Pulmonary artery endothelial cell (primary cell): ENCODE data around the gene SNX6. TPM values are rescaled to one million over a fixed set of nuclear protein-coding genes. Genes with fewer than 3 reads are reported as not detected.
"Not testable (repeated sequence)": the region's sequence is repeated elsewhere in the genome, so short reads cannot be mapped to it uniquely, and the experiment has no call there.

Experiments used
- DNase-seq: peaks from one replicate; pipeline ENCODE4 v3.0.0-alpha.2; 2011; ENCODE audit warnings: low read depth, low spot score
- total RNA-seq: library from RNA; depleted of rRNA; stranded (reverse); fragments of >200 nt; gene quantifications from 2 replicates; pipeline ENCODE4 v1.2.3, GENCODE V29; 2014

The SNX6 gene
- total RNA-seq, 1 donor from 2014 or later = 96.3 TPM

- DNase-seq = no peak
Observed at GRCh38 chr14:34568803-34569202, 61.1 kb downstream of the SNX6 start.

- no peak for DNase-seq
Observed at GRCh38 chr14:34562776-34563150, 67.2 kb downstream of the SNX6 start.

GRCh38 chr14:34562037-34562775 is 67.7 kb downstream of the SNX6 start:
- DNase-seq = not testable (repeated sequence)

GRCh38 chr14:34556498-34556829 is 73.5 kb downstream of the SNX6 start:
- DNase-seq = not testable (repeated sequence)

GRCh38 chr14:34555583-34556497 is 74.1 kb downstream of the SNX6 start:
- DNase-seq = not testable (repeated sequence)

GRCh38 chr14:34554540-34555250 is 75.3 kb downstream of the SNX6 start:
- DNase-seq = no peak

- not testable (repeated sequence) for DNase-seq
Observed at GRCh38 chr14:34549276-34549966, 80.5 kb downstream of the SNX6 start.

- no peak for DNase-seq
Observed at GRCh38 chr14:34548472-34548981, 81.4 kb downstream of the SNX6 start.

GRCh38 chr14:34547136-34547520 is 82.8 kb downstream of the SNX6 start:
- not testable (repeated sequence) for DNase-seq

- DNase-seq = not testable (repeated sequence)
Observed at GRCh38 chr14:34546272-34547135, 83.4 kb downstream of the SNX6 start.

GRCh38 chr14:34540181-34541059 is 89.5 kb downstream of the SNX6 start:
- not testable (repeated sequence) for DNase-seq

GRCh38 chr14:34539407-34540180 is 90.4 kb downstream of the SNX6 start, which contains the start of gene EAPP:
Gene EAPP, minus strand, starts transcription at chr14:34539701. Its CDS starts 73 bp downstream, at chr14:34539628.
- DNase-seq = peak; percentile 90

GRCh38 chr14:34538871-34539406 is 91.0 kb downstream of the SNX6 start:
- DNase-seq = no peak

GRCh38 chr14:34538096-34538495 is 91.9 kb downstream of the SNX6 start:
- DNase-seq = not testable (repeated sequence)

- DNase-seq = no peak
Observed at GRCh38 chr14:34537677-34538009, 92.3 kb downstream of the SNX6 start.

GRCh38 chr14:34536951-34537676 is 92.8 kb downstream of the SNX6 start:
- DNase-seq = no peak

- DNase-seq = no peak
Observed at GRCh38 chr14:34527591-34527990, 102.4 kb downstream of the SNX6 start.
